GM12872 (cell line): ENCODE data around the gene GADD45A.

Experiments used
- CTCF ChIP-seq: IDR thresholded peaks from 3 replicates; pipeline ENCODE4 v1.5.1; 2011; ENCODE audit warnings: low read depth, mild to moderate bottlenecking, low read length, moderate library complexity; ENCODE audit not compliant: insufficient read depth

Gene GADD45A, protein sequence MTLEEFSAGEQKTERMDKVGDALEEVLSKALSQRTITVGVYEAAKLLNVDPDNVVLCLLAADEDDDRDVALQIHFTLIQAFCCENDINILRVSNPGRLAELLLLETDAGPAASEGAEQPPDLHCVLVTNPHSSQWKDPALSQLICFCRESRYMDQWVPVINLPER

GRCh38 chr1:67685067-67685557, at the start of gene GADD45A:
TSS of gene GADD45A (plus strand) at chr1:67685201. CDS start at chr1:67685495, 294 bp downstream.
- TF ChIP-seq CTCF, result no peak

DNA sequence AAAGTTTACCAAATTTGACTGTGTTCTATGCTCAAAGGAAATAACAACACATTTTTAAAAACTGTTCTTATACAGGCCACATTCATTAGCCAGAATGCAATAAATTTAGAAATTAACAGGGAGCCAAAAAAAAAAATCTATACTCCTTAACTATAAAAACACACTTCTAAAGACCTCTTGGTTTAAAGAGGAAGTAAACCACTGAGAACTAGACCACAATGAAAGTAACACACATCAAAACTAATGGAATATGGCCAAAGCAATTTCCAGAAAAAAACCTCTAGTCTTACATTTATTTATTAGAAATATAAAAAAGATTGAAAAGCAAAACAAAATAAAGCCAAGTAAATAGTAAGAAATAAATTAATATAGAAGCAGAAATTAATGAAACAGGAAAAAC, 48.9 kb upstream of the GADD45A start:
- TF ChIP-seq CTCF, result no peak

GRCh38 chr1:67639361-67639760, 45.6 kb upstream of the GADD45A start:
- no peak for TF ChIP-seq CTCF

GRCh38 chr1:67642629-67643028, 42.4 kb upstream of the GADD45A start:
- no peak for TF ChIP-seq CTCF

GRCh38 chr1:67644566-67644965, 40.4 kb upstream of the GADD45A start:
- TF ChIP-seq CTCF, result no peak

DNA sequence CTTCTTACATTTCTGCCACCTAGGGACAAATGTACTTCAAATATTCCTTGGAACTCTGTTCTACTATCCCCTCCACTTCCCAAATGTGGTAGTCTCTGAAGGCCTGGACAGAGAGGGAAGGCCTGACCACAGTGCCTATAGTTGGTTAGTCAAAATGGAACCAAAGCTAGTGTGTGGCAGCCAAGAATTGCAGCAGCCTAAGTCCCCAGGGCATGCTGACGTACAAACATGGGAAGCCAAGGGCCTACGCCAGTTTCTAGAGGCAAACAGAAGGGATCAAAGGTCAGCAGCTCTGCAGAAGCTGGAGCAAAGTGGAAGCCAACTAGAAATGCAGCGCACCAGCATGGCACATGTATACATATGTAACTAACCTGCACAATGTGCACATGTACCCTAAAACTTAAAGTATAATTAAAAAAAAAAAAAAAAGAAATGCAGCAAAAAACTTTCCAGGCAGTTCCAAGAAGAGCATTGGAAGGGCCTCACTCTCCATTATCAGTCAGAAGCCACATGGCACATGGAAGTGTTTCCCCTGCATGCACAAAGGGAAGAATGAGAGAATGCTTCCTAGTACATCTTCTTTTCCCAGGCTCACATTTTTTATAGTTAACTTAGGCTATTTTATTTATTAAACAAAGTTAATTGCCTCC, 39.4 kb upstream of the GADD45A start:
- TF ChIP-seq CTCF, result no peak

DNA sequence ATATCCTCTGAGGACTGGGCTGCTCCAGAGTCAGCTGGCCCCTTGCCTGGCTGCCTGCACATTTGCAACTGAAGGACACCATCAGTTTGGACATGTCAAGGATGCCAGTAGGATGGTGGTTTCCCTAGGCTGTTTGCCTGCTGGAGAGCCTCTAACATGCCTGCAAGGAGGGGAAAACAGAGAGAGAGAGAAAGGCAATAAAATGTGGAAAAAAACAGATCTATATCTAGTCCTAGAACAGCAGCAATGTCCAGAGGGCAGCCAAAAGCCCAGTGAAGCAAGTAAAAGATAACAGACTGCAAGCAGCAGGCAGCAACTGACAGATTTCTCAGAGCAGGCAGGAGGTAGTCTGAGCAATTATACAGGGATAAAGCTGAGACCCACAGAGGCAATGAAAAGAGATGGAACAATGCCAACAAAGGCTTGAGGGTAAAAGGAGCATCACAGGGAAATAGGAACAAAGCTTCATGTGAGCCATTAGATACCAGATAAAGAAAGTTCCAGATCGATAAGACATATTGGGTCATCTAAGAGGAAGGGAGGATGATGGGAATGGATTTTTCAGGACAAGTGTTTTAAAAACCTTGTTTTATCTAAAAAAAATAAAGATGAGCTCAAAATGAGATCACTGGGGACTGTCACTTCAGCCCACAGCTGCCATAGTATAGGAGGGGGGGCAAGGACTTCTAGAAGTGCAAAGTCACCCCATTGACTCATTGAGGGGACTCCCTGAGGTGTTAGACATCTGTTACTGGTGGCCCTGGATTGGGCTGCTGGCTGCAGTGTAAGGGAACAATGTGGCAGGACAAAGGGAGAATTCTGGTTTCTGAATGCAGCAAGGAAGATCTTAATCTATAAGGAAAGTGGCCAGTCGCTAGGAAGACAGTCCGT, 38.6 kb upstream of the GADD45A start:
- TF ChIP-seq CTCF, result no peak
